HG02623 (cell line): ENCODE measurements around the gene MLEC.

Source experiments
- ATAC-seq: cut with Tn5 transposase; IDR thresholded peaks from one replicate; pipeline ENCODE4 v1.9.1; 2021; ENCODE audit warnings: moderate library complexity; ENCODE audit not compliant: unreplicated experiment

The MLEC gene

GRCh38 chr12:120690978-120691377 lies 4.0 kb downstream of the MLEC start:
- no peak for ATAC-seq

DNA sequence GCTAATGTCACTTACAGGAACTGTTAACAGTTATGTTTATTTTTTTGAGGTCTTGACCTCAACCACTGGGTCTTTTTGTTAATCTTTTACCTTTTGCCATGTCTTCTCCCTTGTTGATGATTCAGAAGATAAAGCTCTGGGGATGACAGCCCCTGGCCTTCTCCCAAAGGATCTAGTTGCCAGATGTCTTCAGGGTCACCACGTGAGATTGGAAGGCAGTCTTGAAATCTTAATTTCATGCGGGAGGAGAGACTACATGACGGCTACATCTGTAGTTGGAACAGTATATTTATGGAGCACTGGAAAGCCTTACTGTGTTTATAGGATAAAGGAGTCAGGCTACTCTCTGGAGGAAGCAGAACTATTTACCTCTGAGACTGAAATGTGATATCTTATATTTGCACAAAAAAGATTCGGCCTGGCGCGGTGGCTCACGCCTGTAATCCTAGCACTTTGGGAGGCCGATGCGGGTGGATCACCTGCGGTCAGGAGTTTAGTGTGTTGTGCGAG lies 5.6 kb downstream of the MLEC start:
- no peak for ATAC-seq

- ATAC-seq: no peak
Measured at GRCh38 chr12:120693848-120694247, 6.9 kb downstream of the MLEC start.

DNA sequence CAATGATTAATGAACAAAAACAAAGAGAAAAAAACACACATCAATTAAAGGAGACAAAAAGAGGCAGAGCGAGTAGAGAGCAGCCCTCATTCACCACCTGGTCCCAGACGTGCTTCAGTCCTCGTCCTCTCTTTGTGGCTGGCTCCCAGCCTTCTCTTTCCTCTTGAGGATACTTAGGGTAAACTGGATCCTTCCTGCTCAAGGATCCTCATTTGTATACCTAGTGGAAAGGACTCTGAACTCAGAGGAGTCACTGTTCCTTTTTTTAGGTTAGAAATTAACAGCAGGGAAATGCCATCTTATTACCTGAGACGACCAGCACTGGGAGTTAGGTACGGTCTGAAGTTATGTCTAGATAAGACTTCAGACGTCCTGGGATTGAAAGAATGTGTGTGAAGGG lies 9.7 kb downstream of the MLEC start:
- ATAC-seq: no peak

DNA sequence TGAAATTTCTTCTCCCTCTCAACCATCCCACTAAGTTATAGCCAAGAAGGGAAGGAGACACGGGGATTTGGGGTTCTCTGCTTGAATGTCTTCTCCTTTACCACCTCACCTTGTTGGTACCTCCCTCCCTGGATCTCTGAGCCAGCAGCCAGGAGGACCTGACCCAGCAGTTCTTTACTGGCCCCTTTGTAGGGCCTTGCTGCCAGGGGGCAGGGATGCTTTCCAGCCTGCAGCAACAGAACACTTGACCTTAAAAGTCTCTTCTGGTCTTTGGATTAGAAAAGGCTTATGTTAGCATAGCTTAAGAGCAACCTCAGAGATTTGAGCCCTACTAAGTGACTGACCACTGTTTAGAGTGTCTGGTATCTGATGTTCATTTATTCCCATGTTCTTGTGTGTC lies 10.4 kb downstream of the MLEC start:
- no peak for ATAC-seq

GRCh38 chr12:120698665-120699064 lies 11.7 kb downstream of the MLEC start:
- no peak for ATAC-seq

GRCh38 chr12:120699553-120699952 lies 12.6 kb downstream of the MLEC start:
- ATAC-seq: no peak

GRCh38 chr12:120700886-120701285 lies 13.9 kb downstream of the MLEC start:
- ATAC-seq: no peak

DNA sequence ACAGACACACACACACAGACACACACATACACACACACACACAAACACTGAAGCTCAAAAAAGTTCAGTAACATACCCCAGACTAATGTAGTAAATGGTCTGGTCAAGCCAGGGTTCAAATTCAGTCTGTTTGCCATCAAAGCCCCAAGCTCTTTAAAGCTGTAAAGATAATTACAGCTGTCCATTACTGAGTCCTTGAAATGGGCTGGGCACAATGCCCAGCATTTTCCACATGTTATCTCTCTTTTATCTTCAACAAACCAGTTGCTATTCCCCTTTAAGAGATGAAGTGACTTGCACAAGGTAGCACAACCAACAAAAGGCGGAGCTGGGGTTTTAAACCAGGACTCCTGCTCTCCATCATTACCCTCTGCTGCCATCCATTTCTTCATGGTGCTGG lies 15.7 kb downstream of the MLEC start:
- ATAC-seq: no peak

DNA sequence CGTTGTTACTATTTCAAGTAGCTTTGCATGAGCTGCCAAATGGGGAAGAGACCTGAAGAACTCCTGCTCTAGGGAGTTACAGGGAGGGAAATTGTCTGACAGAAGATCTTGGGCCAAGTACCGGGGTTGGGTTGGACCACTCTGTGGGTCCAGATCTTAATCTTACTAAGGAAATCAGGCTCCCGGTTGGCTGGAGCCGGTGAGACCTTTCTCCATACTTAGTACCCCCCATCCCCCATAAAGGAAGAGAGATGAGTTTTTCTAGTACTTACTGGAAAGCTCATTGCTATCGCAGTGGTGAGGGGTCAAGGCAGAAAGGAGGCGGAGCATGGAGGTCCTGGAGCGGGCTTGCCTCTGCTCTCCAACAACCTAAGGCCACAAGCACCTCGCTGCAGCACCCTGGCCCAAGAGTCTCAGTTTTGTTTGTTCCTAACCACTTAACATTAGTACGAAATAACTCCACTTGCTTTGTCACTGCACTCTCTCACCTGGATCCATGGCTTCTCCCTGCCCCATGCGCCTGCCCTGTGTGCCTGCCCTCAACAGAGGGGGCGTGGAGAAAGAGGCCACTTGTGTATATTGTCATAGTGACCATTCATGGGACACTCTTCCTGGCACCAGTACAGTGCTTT lies 16.5 kb downstream of the MLEC start:
- no peak for ATAC-seq

DNA sequence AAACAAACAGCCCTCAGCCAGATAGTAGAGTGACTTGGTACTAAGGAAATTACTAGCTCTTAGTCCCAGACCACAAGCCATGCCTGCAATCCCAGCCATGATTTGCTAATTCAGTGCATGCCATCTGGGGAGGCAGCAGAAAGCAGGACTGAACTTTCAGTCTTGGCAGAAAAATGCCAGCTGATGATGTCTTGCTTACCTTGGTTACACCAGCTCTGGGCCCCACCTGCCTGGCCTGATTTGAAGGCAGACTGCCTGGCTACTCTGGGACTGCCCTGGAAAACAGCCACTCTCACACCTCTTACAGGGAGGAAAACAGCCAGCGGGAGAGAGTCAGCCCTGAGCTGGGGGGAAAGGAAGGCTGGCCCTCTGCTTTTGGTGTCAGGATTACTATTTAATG lies 18.7 kb downstream of the MLEC start:
- no peak for ATAC-seq

DNA sequence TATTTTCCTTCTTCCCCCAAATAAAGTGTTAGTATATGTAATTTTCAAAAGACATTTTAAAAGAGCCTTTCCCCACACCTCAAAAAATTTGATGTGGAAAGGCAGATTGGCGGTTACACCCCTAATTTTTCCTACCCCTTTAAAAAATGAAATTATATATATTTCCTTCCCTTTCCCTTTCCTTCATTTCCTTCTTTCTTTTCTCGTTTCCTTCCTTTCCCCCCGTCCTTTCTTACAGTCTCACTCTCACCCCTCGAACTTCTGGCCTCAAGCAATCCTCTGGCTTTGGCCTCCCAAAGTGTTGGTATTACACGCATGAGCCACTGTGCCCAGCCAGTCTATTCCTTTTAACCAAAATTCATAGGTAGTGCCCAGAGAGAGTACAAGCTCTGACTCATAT lies 19.1 kb downstream of the MLEC start:
- no peak for ATAC-seq

DNA sequence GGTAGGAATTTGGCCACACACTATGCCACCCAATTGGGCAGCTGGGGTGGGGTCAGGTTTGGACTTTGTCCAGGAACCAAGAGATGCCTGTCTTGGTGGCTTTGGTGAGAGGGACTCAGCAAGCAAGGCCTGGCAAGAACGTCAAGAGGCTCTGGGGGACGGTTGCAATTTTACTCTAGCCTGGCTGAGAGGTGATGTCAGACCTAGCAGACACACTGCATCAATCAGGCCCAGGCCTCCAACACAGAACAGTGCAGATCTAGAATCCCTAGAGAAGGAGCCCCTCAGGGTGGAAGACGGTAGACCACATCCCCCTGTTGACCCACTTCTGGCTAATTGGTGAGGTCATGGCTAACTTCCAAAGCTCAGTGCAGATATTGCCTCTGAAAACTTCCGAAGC lies 21.7 kb downstream of the MLEC start:
- no peak for ATAC-seq

GRCh38 chr12:120710031-120710804 lies 23.3 kb downstream of the MLEC start, which contains the start of gene UNC119B:
Gene UNC119B (plus strand): TSS chr12:120710458. CDS start chr12:120710475, 17 bp downstream.
- peak; percentile 62 for ATAC-seq

DNA sequence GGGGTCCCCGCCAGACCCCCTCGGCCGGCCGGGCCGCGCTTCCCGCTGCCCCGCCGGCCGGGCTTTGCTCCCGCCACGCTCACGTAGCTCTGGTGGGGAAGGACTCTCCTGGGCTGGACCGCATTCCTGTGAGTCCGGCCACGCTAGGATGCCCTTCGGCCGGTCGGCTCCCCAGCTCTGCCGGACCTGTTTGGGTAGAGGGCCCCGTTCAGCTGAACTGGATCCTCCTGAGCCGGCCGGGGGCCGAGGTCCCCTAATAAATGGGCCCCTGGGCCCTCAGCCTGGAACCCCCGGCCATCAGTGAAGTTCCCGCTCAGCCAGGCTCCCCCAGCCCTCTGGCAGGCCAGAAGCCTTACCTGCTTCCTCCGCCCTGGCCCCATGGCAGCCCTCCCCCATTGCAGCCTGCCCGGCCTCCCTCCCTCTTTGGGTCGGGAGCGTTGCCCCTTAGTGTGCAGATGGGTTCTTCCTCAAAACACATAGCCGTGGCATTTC lies 23.9 kb downstream of the MLEC start:
- peak; percentile 25 for ATAC-seq

GRCh38 chr12:120711411-120711810 lies 24.5 kb downstream of the MLEC start:
- ATAC-seq: no peak

DNA sequence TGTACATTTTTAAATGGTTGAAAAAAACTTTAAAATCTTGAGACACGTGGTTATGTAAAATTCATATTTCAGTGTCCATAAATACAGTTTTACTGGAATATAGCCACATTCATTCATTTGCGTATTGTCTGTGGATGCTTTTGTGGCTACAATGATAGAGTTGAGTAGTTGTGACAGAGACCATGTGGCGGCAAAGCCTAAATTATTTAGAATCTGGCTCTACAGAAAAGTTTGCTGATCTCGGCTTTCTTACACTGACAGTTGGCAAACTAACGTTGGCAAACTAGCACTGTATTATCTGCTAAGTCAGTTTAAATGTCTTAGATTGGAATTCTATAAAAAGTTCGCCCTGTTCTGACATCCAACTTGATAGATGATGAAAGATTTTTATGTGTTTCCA lies 25.7 kb downstream of the MLEC start:
- no peak for ATAC-seq

GRCh38 chr12:120713861-120714482 lies 27.0 kb downstream of the MLEC start:
- no peak for ATAC-seq

DNA sequence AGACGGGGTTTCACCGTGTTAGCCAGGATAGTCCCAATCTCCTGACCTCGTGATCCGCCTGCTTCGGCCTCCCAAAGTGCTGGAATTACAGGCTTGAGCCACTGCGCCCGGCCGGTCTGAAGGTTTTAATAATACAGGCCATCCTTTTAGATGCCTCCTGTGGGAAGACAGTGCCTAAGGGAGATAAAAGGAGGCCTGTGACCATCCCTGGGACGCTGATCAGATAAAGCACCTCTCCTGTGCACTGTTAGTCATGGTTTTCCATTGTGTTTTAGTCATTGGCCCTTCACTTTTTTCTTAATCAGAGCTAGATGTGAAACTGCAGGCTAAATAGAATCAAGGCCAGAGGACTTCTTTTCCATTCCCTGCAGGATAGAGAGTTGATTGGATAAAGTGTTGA lies 31.1 kb downstream of the MLEC start:
- no peak for ATAC-seq

- no peak for ATAC-seq
Measured at GRCh38 chr12:120719072-120719471, 32.1 kb downstream of the MLEC start.

- no peak for ATAC-seq
Measured at GRCh38 chr12:120719496-120720233, 32.7 kb downstream of the MLEC start.
